GM21529 (cell line): ENCODE data around the gene MYOG.

Experiments used
- ATAC-seq: cut with Tn5 transposase; IDR thresholded peaks from one replicate; pipeline ENCODE4 v1.9.1; 2021; ENCODE audit not compliant: unreplicated experiment

Gene MYOG

GRCh38 chr1:203090421-203091198 lies 4.8 kb upstream of the MYOG start:
- ATAC-seq = no peak

GRCh38 chr1:203089651-203090045 lies 3.8 kb upstream of the MYOG start:
- no peak for ATAC-seq

DNA sequence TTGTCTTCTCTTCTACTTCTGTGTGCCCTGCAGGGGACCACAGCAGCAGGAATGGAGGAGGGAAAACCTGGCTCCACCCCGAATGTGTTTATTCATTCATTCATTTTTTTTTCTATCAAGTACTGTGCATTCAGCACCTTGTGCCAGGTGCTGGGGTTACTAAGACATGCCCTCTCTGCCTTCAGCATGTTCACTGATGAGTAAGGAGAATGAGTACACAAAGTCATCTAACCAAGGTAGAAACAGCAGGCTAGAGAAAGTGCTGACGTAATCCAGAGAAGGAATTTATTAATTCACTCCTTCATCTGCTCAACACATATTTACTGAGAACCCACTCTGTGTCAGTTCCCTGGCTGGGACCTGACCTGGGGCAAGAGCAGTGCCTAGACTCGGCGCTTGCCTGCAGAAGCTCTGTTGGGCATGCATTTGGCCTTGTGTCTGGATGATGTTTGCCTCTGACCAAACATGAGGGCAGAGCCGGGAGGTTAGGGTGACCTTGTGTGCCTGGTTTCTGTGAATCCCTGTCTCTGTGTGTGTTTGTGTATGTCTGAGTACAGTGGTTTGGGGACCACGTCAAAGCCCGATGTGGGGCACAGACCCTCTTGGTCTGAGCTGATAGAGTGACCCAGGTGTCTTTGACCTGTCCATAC lies 3.3 kb upstream of the MYOG start:
- no peak for ATAC-seq

DNA sequence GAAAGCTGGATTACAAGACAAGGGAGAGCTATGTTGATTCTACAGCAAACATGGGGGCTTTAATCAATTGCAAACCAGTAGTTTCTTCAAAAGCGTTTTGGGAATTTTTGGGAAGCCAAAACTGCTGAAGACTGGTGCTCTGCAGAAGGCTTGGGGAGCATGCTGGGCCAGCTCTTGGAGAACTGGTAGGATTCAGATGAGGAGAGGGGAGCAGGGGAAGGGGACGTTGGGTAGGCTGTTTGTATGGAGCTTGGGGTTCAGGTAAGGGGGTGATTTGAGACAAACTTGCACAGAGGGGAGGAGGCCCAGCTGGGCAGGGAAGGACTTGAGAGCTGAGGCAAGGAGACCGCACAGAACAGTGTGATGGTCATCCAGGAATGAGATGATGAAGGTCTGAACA lies 2.6 kb upstream of the MYOG start:
- no peak for ATAC-seq

DNA sequence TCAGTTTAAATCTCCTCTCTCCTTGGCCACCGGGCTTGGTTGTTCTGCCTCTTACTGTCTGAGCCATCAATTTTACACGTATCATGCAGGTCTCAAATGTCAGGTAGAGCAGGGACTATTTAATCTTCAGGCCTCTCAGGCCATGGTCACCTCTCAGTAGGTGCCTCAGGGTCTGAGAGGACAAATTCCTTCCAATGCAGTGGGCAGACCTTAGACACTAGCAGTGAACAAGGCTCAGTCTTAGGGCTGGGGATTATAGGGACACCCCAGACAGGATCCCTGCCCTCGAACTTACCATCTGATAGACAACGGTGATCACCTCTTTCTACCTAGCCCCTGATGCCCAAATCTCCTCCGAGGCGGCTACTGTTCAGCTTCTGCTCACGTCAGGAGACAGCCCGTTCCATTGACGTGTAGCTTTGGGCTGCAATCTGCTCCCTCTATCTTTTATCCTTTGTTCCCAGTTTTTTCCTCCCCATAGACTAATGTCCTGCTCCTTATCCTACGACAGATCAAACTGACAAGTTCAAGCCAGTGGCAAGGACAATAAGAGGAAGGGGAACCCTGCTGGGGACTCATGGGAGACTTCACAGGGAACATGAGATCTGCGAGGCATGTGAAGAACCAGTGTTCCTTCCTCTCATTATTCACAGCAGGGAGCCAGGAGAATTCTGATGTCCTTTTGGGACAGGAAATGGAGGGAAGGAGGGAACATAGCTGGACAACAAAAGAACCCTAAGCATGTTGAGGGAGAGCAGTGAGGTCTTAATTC lies 1.4 kb upstream of the MYOG start:
- ATAC-seq = no peak

DNA sequence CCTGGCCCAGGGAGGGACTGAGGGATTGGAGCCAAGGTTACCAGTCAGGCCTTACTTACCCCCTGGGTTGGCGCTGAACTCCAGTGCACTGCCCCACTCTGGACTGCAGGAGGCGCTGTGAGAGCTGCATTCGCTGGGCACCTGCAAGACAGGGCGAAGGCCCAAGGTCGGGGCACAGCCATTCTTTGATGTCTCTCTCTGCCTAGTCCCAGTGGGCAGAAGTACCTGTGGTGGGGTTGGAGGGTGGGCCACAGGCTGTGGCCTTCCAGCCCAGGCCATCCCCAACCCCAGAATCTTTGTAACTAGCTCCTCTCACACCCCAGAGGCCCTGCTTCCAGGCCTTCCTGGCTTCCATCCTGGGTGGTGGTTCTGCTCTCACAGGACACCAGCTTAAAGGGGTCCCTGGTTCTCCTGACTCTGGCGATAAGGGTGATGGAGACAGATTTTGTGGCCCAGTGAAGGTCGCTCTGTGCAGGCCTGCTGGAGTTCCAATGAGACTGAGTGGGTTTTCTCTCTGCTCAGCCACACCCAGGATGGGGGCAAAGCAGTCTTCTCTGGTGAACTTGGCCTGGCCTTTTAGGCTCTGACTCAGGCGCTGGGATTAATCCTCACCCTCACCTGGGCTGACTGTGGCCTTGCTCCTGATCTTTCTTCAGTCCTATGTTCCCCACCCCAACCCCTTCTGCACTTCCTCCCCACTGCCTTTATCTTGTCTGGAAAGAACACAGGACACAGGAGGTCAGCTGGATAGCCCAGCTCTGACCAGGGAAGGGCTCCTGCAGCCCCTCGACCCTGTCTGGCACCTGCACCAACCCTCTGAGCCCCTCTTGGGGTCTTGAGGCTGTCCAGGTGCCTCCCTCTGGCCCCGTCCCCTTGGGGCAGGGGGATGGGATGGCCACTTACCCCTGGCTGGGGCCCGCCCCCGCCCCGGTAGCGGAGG lies 954 bp downstream of the MYOG start:
- ATAC-seq = no peak

DNA sequence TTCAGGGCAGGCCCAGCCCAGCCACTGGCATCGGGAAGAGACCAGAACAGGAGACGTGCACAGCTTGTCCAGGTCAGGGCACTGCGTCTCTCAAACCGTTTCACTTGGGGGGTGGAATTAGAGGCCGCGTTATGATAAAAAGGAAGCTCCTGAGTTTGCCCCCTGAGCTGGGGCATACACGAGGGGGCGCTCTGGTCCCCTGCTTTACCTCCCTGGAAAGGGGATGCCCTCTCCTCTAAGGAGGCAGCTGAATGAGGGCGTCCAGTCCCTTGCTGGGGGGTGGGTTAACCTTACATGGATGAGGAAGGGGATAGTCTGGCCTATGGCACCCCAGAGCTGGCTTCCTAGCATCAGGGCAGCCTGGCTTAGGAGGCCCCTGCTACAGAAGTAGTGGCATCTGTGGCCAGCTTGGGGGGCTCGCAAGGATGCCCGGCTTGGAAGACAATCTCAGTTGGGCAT lies 2.3 kb downstream of the MYOG start:
- no peak for ATAC-seq

GRCh38 chr1:203082571-203083462 lies 3.0 kb downstream of the MYOG start:
- ATAC-seq = no peak

GRCh38 chr1:203082231-203082505 lies 3.6 kb downstream of the MYOG start:
- ATAC-seq = no peak

DNA sequence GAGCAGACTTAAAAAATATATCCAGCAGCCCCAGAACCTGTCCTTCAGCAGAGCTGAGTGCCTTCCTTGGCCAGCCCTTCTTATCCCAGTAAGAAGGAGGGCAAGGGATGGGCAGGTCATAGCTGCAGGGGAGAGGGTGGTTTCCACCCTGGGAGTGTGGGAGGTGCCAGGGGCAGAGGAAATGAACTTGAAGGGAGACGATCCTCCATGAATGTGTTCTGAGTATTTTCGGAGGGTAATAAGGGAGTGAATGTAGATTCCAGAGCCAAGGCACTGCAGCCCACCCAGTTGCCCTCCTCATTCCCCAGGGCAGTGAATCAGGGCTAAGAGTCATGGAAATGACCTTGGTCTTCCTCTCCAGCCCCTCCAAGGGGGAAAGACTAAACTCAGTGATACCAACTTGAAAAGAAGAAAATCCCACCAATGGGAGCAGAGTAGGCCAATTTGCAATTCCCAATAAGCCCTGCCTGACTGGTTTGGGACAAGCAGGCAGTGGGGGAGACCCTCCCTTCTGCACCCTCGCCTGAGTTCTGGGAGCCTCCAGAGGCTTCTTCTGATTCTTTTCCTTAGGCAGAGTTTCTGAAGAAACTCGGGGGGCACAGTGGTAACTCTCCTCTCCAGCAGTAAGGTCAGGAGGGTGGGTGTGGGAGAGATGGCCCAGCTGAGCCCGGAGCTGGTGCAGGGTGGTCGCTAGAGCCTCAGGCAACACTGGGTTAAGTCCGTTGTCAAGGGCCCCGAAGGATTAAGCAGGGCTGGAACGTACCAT lies 4.2 kb downstream of the MYOG start:
- ATAC-seq = no peak

- ATAC-seq = no peak
These were observed 5.4 kb downstream of the MYOG start for GRCh38 chr1:203080456-203080855.

DNA sequence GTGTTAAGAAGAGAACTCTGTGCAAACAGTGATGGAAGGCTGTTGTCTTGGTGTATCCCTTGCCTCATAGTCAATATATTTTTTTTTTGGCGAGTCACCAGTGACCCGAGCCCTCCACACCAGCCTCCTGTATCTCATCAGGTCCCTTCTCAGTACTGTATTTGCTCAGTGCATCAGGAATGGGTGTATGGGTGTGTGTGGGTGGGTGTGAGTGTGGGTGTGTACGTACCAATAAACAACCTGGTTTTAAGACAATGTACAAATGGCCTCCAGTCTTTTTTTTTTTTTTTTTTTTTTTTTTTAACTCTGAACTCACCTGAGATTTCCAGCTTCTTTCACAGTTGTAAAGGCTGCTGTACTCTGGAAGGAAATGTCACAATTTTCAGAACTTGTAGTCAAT lies 7.3 kb downstream of the MYOG start:
- no peak for ATAC-seq

- ATAC-seq = no peak
These were observed 7.9 kb downstream of the MYOG start for GRCh38 chr1:203077956-203078355.

DNA sequence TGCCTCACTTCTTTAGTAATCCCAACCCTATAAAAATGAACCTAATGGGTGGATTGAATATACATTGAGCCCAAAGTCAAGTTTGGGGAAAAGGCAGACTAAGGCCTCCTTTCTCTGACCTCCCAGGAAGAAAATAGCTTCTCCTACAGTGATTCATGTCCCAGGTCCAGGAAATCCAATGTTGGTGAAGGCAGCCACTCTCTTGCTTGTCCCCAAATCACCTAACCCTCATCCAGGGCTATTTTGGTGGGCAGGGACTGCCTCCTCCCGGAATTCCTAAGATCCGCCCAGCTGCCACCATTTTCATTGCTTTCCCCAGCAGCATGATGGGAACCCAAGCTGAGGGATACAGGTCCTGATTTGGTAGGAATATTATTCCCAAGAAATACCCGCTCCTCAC lies 8.4 kb downstream of the MYOG start:
- no peak for ATAC-seq

GRCh38 chr1:203076031-203076511 lies 9.7 kb downstream of the MYOG start:
- ATAC-seq = no peak

- no peak for ATAC-seq
These were observed 10.4 kb downstream of the MYOG start for GRCh38 chr1:203075236-203076030.

GRCh38 chr1:203074610-203075009 lies 11.2 kb downstream of the MYOG start:
- no peak for ATAC-seq

DNA sequence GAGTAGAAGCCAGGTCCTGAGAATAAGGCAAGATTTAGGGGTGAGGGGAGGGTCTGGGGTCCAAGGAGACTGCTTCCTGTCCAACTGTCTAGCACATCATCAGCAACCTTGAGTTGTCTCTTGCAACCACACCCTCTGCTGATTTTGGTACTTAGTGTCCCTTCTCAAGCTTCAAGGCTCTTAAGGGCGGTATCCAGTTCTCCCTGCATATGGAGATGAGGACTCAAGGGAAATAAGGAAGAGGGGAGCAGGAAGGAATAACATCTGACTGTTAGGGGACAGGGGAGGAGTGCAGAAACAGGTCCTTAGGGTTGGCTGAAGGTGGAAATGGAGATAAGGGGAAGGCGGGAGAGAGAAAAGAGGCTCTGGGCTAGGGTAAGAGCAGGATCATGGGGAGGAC lies 12.3 kb downstream of the MYOG start:
- ATAC-seq = no peak
